Activated CD4-positive, CD25-positive, alpha-beta regulatory T cell (primary cell): Measurements from ENCODE around the gene FARSA.
A peak's percentile ranks its signal among the peaks of the same experiment; 100 is the strongest.
"Not testable (repeated sequence)": the region's sequence is repeated elsewhere in the genome, so short reads cannot be mapped to it uniquely, and the experiment has no call there.

Experiments
- DNase-seq, 4 experiments: peaks; one replicate each; lab custom pipeline; 2025; lab: John Stamatoyannopoulos, UW

The FARSA gene

GRCh38 chr19:12933287-12934072 lies at the start of gene FARSA:
Gene FARSA (minus strand): TSS chr19:12933711. CDS start chr19:12933696, 15 bp downstream.
- DNase-seq: peak; percentile 75 to 81 (median 78)

- DNase-seq: no peak
Measured at GRCh38 chr19:12983091-12983490, 49.6 kb upstream of the FARSA start.

- no peak for DNase-seq
Measured at GRCh38 chr19:12982648-12983047, 49.1 kb upstream of the FARSA start.

GRCh38 chr19:12979974-12980373 lies 46.5 kb upstream of the FARSA start:
- no peak for DNase-seq

- not testable (repeated sequence) for DNase-seq
Measured at GRCh38 chr19:12976109-12976508, 42.6 kb upstream of the FARSA start.

GRCh38 chr19:12975221-12975741 lies 41.8 kb upstream of the FARSA start:
- DNase-seq: no peak

- no peak for DNase-seq
Measured at GRCh38 chr19:12974301-12975220, 41.0 kb upstream of the FARSA start.

GRCh38 chr19:12973236-12973635 lies 39.7 kb upstream of the FARSA start:
- no peak for DNase-seq

GRCh38 chr19:12970070-12970820 lies 36.7 kb upstream of the FARSA start:
- no peak for DNase-seq

- DNase-seq: no peak
Measured at GRCh38 chr19:12969292-12969988, 35.9 kb upstream of the FARSA start, which contains the start of gene DAND5. Gene DAND5 (plus strand): TSS chr19:12969576. CDS start chr19:12969661, 85 bp downstream.

- no peak for DNase-seq
Measured at GRCh38 chr19:12967907-12968306, 34.4 kb upstream of the FARSA start.

GRCh38 chr19:12965812-12966135 lies 32.3 kb upstream of the FARSA start:
- DNase-seq: no peak

GRCh38 chr19:12965017-12965811 lies 31.7 kb upstream of the FARSA start:
- DNase-seq: peak; percentile 62 to 83 (median 70)

GRCh38 chr19:12959481-12959880 lies 26.0 kb upstream of the FARSA start:
- no peak for DNase-seq

- not testable (repeated sequence) for DNase-seq
Measured at GRCh38 chr19:12957389-12957952, 24.0 kb upstream of the FARSA start.

GRCh38 chr19:12956446-12957388 lies 23.2 kb upstream of the FARSA start, which contains the start of gene GADD45GIP1:
Gene GADD45GIP1 (minus strand): TSS chr19:12957223. CDS start chr19:12957212, 11 bp downstream.
- peak; percentile 65 to 70 (median 68) for DNase-seq

GRCh38 chr19:12955996-12956395 lies 22.5 kb upstream of the FARSA start:
- DNase-seq: no peak

- DNase-seq: not testable (repeated sequence)
Measured at GRCh38 chr19:12955575-12955974, 22.1 kb upstream of the FARSA start.

GRCh38 chr19:12954612-12954962 lies 21.1 kb upstream of the FARSA start:
- no peak for DNase-seq
